ENCODE data around the gene NPHP4. TPM values are rescaled to one million over a fixed set of nuclear protein-coding genes. Genes with fewer than 3 reads are reported as not detected.

The NPHP4 gene
- total and polyA plus RNA-seq, 9 of the 15 experiments (the other 6 are each of a cell fraction or from before 2014, with no cell fraction given), result 0.52 to 26.2 (median 6.7) TPM

DNA sequence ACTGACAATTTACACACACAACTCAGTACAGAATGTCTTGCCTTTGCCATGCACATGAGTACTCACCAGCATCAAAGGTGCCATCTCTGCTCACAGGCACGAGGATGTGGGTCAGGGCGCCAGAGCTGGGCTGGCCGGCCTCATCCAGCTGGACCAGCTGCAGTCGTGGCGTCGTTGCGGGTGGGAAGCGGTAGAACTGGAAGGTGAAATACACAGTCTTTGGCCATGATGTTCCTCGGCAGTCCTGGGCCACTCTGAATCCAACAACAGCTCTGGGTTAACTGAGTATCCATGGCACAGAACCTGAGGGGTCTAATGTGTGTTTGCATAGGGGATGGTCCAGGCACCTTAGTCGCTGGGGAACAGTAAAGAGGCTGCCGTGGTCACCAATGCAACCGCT lies 87.7 kb downstream of the NPHP4 start:
- ChIA-PET POLR2A (interaction anchor here (1.3 kb wide), 1 partner anchor 9 kb away, joined by 3 read pairs; no protein-coding TSS in a partner anchor), CTCF (ENCODE audit: low intra/inter-chr PET ratio) (no interaction called here)
- DNase-seq (ENCODE audit: extremely low read depth in 1 of 4, low spot score in 3 of 4) (no peak), FAIRE-seq (no peak), ATAC-seq (no peak)
- no peak overlapping the region for H3K4me2 ChIP-seq (ENCODE audit: insufficient read depth, low read length)
- no peaks in the 10 kb centered on the region for H4K20me1 ChIP-seq (replicated peaks; ENCODE audit: control insufficient read depth, insufficient read depth, low read length)
- BruUV-seq (replicated peaks), result no TSS peak
- no peak overlapping the region for H2AFZ ChIP-seq (ENCODE audit: low read depth, low read length)
- intact Hi-C loops (cut with micrococcal nuclease) (no loop called here), in situ Hi-C loops (cut with MboI) (no loop called here)
- peaks cover 0 to 14% of the 10 kb centered on the region in 2 experiments; a peak in 1 of 5 replicates for H3K4me1 ChIP-seq (replicated peaks in 1 of 2; ENCODE audit: control insufficient read depth in 2 of 2, insufficient read depth in 2 of 2, low read length in 2 of 2)
- H3K27ac ChIP-seq (ENCODE audit: extremely low read depth, low read depth, low read length), result no peak overlapping the region
- H3K9me3 ChIP-seq (replicated peaks; ENCODE audit: control insufficient read depth, insufficient read depth, low read depth, low read length), result no peaks in the 10 kb centered on the region
- no peak overlapping the region for H3K4me3 ChIP-seq
- H3K27me3 ChIP-seq (ENCODE audit: control insufficient read depth in 2 of 2, insufficient read depth in 2 of 2, low read length in 2 of 2), result no peaks in the 10 kb centered on the region
- 89% methylated on average over 11 of the region's 12 CpGs for WGBS (ENCODE audit: insufficient coverage, low coverage, missing lambda C conversion rate)
- H3K9ac ChIP-seq (ENCODE audit: insufficient read depth in 1 of 2, low read depth in 2 of 2, low read length in 2 of 2), result no peak overlapping the region
- no peaks in the 10 kb centered on the region for H3K9me1 ChIP-seq (ENCODE audit: control insufficient read depth, insufficient read depth, low read length)
- H3K36me3 ChIP-seq (ENCODE audit: control insufficient read depth, insufficient read depth, low read length), result peaks cover 38% of the 10 kb centered on the region; the same call in 1 of the 3 replicates
- H3K79me2 ChIP-seq (ENCODE audit: control insufficient read depth, insufficient read depth, low read length), result no peaks in the 10 kb centered on the region
- no peak for TF ChIP-seq SMAD4 (CRISPR knock-in tag; conservative IDR thresholded peaks at IDR 0.05)
- TF ChIP-seq, protein P1, sequence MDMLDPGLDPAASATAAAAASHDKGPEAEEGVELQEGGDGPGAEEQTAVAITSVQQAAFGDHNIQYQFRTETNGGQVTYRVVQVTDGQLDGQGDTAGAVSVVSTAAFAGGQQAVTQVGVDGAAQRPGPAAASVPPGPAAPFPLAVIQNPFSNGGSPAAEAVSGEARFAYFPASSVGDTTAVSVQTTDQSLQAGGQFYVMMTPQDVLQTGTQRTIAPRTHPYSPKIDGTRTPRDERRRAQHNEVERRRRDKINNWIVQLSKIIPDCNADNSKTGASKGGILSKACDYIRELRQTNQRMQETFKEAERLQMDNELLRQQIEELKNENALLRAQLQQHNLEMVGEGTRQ (CRISPR knock-in tag; IDR thresholded peaks at IDR 0.05), result no peak
- TF ChIP-seq, protein P2, sequence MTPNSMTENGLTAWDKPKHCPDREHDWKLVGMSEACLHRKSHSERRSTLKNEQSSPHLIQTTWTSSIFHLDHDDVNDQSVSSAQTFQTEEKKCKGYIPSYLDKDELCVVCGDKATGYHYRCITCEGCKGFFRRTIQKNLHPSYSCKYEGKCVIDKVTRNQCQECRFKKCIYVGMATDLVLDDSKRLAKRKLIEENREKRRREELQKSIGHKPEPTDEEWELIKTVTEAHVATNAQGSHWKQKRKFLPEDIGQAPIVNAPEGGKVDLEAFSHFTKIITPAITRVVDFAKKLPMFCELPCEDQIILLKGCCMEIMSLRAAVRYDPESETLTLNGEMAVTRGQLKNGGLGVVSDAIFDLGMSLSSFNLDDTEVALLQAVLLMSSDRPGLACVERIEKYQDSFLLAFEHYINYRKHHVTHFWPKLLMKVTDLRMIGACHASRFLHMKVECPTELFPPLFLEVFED (CRISPR knock-in tag; conservative IDR thresholded peaks at IDR 0.05), result no peak
- TF ChIP-seq, protein P3, sequence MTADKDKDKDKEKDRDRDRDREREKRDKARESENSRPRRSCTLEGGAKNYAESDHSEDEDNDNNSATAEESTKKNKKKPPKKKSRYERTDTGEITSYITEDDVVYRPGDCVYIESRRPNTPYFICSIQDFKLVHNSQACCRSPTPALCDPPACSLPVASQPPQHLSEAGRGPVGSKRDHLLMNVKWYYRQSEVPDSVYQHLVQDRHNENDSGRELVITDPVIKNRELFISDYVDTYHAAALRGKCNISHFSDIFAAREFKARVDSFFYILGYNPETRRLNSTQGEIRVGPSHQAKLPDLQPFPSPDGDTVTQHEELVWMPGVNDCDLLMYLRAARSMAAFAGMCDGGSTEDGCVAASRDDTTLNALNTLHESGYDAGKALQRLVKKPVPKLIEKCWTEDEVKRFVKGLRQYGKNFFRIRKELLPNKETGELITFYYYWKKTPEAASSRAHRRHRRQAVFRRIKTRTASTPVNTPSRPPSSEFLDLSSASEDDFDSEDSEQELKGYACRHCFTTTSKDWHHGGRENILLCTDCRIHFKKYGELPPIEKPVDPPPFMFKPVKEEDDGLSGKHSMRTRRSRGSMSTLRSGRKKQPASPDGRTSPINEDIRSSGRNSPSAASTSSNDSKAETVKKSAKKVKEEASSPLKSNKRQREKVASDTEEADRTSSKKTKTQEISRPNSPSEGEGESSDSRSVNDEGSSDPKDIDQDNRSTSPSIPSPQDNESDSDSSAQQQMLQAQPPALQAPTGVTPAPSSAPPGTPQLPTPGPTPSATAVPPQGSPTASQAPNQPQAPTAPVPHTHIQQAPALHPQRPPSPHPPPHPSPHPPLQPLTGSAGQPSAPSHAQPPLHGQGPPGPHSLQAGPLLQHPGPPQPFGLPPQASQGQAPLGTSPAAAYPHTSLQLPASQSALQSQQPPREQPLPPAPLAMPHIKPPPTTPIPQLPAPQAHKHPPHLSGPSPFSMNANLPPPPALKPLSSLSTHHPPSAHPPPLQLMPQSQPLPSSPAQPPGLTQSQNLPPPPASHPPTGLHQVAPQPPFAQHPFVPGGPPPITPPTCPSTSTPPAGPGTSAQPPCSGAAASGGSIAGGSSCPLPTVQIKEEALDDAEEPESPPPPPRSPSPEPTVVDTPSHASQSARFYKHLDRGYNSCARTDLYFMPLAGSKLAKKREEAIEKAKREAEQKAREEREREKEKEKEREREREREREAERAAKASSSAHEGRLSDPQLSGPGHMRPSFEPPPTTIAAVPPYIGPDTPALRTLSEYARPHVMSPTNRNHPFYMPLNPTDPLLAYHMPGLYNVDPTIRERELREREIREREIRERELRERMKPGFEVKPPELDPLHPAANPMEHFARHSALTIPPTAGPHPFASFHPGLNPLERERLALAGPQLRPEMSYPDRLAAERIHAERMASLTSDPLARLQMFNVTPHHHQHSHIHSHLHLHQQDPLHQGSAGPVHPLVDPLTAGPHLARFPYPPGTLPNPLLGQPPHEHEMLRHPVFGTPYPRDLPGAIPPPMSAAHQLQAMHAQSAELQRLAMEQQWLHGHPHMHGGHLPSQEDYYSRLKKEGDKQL (CRISPR knock-in tag; IDR thresholded peaks at IDR 0.05; ENCODE audit: borderline replicate concordance), result no peak
- TF ChIP-seq ZBTB17 (CRISPR knock-in tag; IDR thresholded peaks at IDR 0.05), result no peak
- no peak for TF ChIP-seq NCOA4 (IDR thresholded peaks at IDR 0.05; ENCODE audit: partially characterized antibody)
- no peak for TF ChIP-seq EP400 (IDR thresholded peaks at IDR 0.05)
- TF ChIP-seq, protein P4, sequence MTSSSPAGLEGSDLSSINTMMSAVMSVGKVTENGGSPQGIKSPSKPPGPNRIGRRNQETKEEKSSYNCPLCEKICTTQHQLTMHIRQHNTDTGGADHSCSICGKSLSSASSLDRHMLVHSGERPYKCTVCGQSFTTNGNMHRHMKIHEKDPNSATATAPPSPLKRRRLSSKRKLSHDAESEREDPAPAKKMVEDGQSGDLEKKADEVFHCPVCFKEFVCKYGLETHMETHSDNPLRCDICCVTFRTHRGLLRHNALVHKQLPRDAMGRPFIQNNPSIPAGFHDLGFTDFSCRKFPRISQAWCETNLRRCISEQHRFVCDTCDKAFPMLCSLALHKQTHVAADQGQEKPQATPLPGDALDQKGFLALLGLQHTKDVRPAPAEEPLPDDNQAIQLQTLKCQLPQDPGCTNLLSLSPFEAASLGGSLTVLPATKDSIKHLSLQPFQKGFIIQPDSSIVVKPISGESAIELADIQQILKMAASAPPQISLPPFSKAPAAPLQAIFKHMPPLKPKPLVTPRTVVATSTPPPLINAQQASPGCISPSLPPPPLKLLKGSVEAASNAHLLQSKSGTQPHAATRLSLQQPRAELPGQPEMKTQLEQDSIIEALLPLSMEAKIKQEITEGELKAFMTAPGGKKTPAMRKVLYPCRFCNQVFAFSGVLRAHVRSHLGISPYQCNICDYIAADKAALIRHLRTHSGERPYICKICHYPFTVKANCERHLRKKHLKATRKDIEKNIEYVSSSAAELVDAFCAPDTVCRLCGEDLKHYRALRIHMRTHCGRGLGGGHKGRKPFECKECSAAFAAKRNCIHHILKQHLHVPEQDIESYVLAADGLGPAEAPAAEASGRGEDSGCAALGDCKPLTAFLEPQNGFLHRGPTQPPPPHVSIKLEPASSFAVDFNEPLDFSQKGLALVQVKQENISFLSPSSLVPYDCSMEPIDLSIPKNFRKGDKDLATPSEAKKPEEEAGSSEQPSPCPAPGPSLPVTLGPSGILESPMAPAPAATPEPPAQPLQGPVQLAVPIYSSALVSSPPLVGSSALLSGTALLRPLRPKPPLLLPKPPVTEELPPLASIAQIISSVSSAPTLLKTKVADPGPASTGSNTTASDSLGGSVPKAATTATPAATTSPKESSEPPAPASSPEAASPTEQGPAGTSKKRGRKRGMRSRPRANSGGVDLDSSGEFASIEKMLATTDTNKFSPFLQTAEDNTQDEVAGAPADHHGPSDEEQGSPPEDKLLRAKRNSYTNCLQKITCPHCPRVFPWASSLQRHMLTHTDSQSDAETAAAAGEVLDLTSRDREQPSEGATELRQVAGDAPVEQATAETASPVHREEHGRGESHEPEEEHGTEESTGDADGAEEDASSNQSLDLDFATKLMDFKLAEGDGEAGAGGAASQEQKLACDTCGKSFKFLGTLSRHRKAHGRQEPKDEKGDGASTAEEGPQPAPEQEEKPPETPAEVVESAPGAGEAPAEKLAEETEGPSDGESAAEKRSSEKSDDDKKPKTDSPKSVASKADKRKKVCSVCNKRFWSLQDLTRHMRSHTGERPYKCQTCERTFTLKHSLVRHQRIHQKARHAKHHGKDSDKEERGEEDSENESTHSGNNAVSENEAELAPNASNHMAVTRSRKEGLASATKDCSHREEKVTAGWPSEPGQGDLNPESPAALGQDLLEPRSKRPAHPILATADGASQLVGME (CRISPR knock-in tag; IDR thresholded peaks at IDR 0.05), result no peak
- TF ChIP-seq BCL6 (CRISPR knock-in tag; IDR thresholded peaks at IDR 0.05), result no peak
